Thyroid gland (tissue), 4 donors: ENCODE data around the gene FMC1.

ENCODE experiments used
- CTCF ChIP-seq, 6 experiments: fragments of 200-600 bp in 3 of 6; fragments of 450-650 bp in 3 of 6; sonication (generic) in 3 of 6; IDR thresholded peaks; one replicate each; pipeline ENCODE4 v1.5.1; 2016 to 2019; ENCODE audit warnings: antibody characterized with exemption in 6 of 6, mild to moderate bottlenecking in 2 of 6, inconsistent platforms in 1 of 6, moderate library complexity in 1 of 6
- POLR2A ChIP-seq, 2 donors: fragments of 450-650 bp; IDR thresholded peaks; one replicate each; pipeline ENCODE4 v1.6.1; 2017; ENCODE audit warnings: antibody characterized with exemption in 2 of 2, mild to moderate bottlenecking in 2 of 2, moderate library complexity in 1 of 2

GRCh38 chr7:139358541-139359365 is 17.6 kb downstream of the FMC1 start:
- TF ChIP-seq CTCF (IDR thresholded peaks at IDR 0.05) (no peak), POLR2A (IDR thresholded peaks at IDR 0.05) (no peak)
